ENCODE measurements around the gene CASP1.
"Not testable (repeated sequence)": the region's sequence is repeated elsewhere in the genome, so short reads cannot be mapped to it uniquely, and the experiment has no call there.

GRCh38 chr11:105077141-105077790 lies 42.3 kb upstream of the CASP1 start:
- TF ChIP-seq ZFP41 (tag by site-specific recombination; IDR thresholded peaks at IDR 0.05; ENCODE audit: borderline replicate concordance); CTCF (tag by site-specific recombination; IDR thresholded peaks at IDR 0.05); ZNF791 (tag by site-specific recombination; IDR thresholded peaks at IDR 0.05); ZNF561 (tag by site-specific recombination; IDR thresholded peaks at IDR 0.05; ENCODE audit: borderline replicate concordance); ZNF362 (tag by site-specific recombination; IDR thresholded peaks at IDR 0.05); ZBTB11 (tag by site-specific recombination; conservative IDR thresholded peaks at IDR 0.05; ENCODE audit: low read depth); ZNF214 (tag by site-specific recombination; IDR thresholded peaks at IDR 0.05; ENCODE audit: borderline replicate concordance); REST (tag by site-specific recombination; IDR thresholded peaks at IDR 0.05): not testable (repeated sequence)

Measured in HEK293 (cell line).